ENCODE measurements around the gene B3GALT4.

GRCh38 chr6:33296797-33297405 is 20.0 kb downstream of the B3GALT4 start:
- TF ChIP-seq CTCF (conservative IDR thresholded peaks at IDR 0.05; ENCODE audit: low read length) (no peak), EZH2phosphoT487 (IDR thresholded peaks at IDR 0.05; ENCODE audit: borderline replicate concordance) (no peak)
